SK-N-SH (cell line): ENCODE results near the gene MCEMP1.

Experiments
- CHD2 ChIP-seq: fragments of 150-350 bp; IDR thresholded peaks from 2 replicates; pipeline ENCODE4 v1.6.1; 2018; ENCODE audit warnings: low read length; ENCODE audit not compliant: partially characterized antibody
- CTCF ChIP-seq: fragments of 200-600 bp; sonication (generic); IDR thresholded peaks from 2 replicates; pipeline ENCODE4 v1.6.1; 2017; ENCODE audit warnings: antibody characterized with exemption, mild to moderate bottlenecking, moderate library complexity
- EP300 ChIP-seq, 2 experiments: IDR thresholded peaks; 2 replicates each; pipeline versions ENCODE4 v1.4.0 to v1.6.1; 2012; ENCODE audit warnings: borderline replicate concordance in 1 of 2, low read depth in 1 of 2, low read length in 1 of 2
- MAX ChIP-seq: IDR thresholded peaks from 2 replicates; pipeline ENCODE4 v1.4.0; 2012; ENCODE audit warnings: low read depth
- REST ChIP-seq: IDR thresholded peaks from 2 replicates; pipeline ENCODE4 v1.6.1; 2012; ENCODE audit warnings: mild to moderate bottlenecking, low read depth, low read length, moderate library complexity

- TF ChIP-seq CHD2 (no peak), CTCF (no peak), EP300 (IDR thresholded peaks at IDR 0.05; ENCODE audit: borderline replicate concordance in 1 of 2, low read depth in 1 of 2, low read length in 1 of 2) (no peak), REST (no peak), MAX (no peak)
These were observed 22.5 kb upstream of the MCEMP1 start for GRCh38 chr19:7654401-7654800.
